Parathyroid adenoma (tissue), 2 donors: ENCODE measurements around the gene FLAD1.
A peak's percentile ranks its signal among the peaks of the same experiment; 100 is the strongest.

Source experiments
- H2AFZ ChIP-seq: fragments of 300-600 bp; sonication (generic); one replicate; pipeline ENCODE4 v1.7.0; 2017; ENCODE audit warnings: antibody characterized with exemption, mild to moderate bottlenecking
- H3K27ac ChIP-seq: fragments of 300-600 bp; sonication (generic); one replicate; pipeline ENCODE4 v1.7.0; 2017
- H3K27me3 ChIP-seq: fragments of 300-600 bp; sonication (generic); one replicate; pipeline ENCODE4 v1.7.0; 2017; ENCODE audit warnings: low read length; ENCODE audit not compliant: control insufficient read depth, insufficient read depth
- H3K36me3 ChIP-seq: fragments of 300-600 bp; sonication (generic); one replicate; pipeline ENCODE4 v1.7.0; 2017; ENCODE audit warnings: low read length; ENCODE audit not compliant: control insufficient read depth, insufficient read depth
- H3K4me1 ChIP-seq: fragments of 300-600 bp; sonication (generic); one replicate; pipeline ENCODE4 v1.7.0; 2017; ENCODE audit warnings: control low read depth
- H3K4me2 ChIP-seq: fragments of 300-600 bp; sonication (generic); one replicate; pipeline ENCODE4 v1.7.0; 2017; ENCODE audit warnings: low read length
- H3K4me3 ChIP-seq: fragments of 300-600 bp; sonication (generic); one replicate; pipeline ENCODE4 v1.7.0; 2017; ENCODE audit warnings: low read depth, low read length
- H3K79me2 ChIP-seq: fragments of 300-600 bp; sonication (generic); one replicate; pipeline ENCODE4 v1.7.0; 2017; ENCODE audit warnings: control low read depth
- H3K9ac ChIP-seq: fragments of 300-600 bp; sonication (generic); one replicate; pipeline ENCODE4 v1.7.0; 2017; ENCODE audit warnings: mild to moderate bottlenecking
- H3K9me3 ChIP-seq: fragments of 300-600 bp; sonication (generic); one replicate; pipeline ENCODE4 v1.7.0; 2017; ENCODE audit warnings: low read length; ENCODE audit not compliant: control insufficient read depth
- TF ChIP-seq, protein P1 (sequence below): fragments of 300-600 bp; sonication (generic); IDR thresholded peaks from one replicate; pipeline ENCODE4 v1.7.0; 2017; ENCODE audit warnings: antibody characterized with exemption, mild to moderate bottlenecking
- donor health status: primary hyperparathyroidism.

Gene FLAD1

DNA sequence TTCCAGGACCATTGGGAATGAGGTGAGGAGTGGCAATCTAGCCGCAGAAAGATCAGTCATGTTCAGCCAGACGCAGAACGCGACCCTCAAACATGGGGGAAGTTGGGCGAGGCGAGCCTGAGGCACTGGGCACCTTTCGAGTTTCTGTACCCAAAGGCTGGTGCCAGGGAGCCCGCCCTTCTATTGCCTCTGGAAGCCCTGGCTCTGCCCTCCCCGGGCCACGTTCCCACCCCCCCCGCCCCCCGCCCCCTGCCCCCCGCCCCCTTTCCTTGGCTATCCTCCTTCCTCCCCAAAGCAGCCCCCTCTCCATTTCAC, 17.2 kb downstream of the FLAD1 start:
- Histone ChIP-seq H3K4me1 (peaks cover 5% of the 10 kb centered on the region), H3K9ac (no peak overlapping the region), H3K27ac (peak overlapping the region; percentile 94)

DNA sequence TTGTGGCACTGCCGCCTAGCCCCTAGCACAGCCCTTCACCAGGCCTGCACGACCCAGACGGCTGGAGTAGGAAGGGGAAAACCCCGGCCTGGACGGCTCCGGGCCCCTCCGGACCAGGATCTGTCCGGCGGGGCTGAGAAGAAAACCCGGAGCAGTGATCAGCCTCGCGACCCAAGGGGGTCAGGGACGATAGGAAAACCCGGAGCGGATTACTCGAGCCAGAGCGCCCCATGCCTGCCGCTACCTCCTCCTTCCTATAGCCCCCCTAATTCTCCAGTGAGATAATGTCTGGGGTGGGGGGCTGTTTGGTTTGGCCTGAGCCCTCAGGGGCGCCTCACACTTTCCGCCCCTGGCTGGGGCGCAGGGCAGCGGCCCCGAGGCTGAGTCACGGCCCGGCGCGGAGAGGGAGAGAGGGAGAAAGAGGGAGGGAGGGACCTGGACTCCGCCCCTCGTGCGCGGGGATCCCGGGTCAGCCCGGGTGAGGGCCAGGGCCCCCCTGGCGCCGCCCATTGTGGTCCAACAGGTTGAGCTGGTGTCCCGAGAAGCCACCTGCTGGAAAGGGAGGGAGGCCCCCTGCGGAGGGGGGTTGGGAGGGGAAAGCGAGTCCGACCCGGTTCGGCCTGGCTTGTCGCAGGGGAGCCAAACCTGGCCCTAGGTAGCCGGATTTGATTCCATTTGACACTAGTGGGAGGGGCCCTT, 17.7 kb downstream of the FLAD1 start:
- Histone ChIP-seq H3K27me3 (no peaks in the 10 kb centered on the region), H3K27ac (peak overlapping the region; percentile 94), H3K4me3 (peak overlapping the region; percentile 95), H2AFZ (peak overlapping the region; percentile 80), H3K79me2 (peaks cover 2% of the 10 kb centered on the region), H3K9ac (peak overlapping the region; percentile 28), H3K4me1 (peaks cover 5% of the 10 kb centered on the region), H3K9me3 (no peaks in the 10 kb centered on the region), H3K36me3 (no peaks in the 10 kb centered on the region), H3K4me2 (peak overlapping the region; percentile 67)
- TF ChIP-seq, protein P1, sequence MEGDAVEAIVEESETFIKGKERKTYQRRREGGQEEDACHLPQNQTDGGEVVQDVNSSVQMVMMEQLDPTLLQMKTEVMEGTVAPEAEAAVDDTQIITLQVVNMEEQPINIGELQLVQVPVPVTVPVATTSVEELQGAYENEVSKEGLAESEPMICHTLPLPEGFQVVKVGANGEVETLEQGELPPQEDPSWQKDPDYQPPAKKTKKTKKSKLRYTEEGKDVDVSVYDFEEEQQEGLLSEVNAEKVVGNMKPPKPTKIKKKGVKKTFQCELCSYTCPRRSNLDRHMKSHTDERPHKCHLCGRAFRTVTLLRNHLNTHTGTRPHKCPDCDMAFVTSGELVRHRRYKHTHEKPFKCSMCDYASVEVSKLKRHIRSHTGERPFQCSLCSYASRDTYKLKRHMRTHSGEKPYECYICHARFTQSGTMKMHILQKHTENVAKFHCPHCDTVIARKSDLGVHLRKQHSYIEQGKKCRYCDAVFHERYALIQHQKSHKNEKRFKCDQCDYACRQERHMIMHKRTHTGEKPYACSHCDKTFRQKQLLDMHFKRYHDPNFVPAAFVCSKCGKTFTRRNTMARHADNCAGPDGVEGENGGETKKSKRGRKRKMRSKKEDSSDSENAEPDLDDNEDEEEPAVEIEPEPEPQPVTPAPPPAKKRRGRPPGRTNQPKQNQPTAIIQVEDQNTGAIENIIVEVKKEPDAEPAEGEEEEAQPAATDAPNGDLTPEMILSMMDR, result no peak

More for the DNA sequence above, 17.2 kb downstream of the FLAD1 start:
- TF ChIP-seq, protein P1, result no peak
- peaks cover 2% of the 10 kb centered on the region for H3K79me2 ChIP-seq
- H2AFZ ChIP-seq, result no peak overlapping the region
- H3K9me3 ChIP-seq, result no peaks in the 10 kb centered on the region
- H3K27me3 ChIP-seq, result no peaks in the 10 kb centered on the region
- H3K36me3 ChIP-seq, result no peaks in the 10 kb centered on the region
- H3K4me3 ChIP-seq, result peak overlapping the region; percentile 95
- peak overlapping the region; percentile 78 for H3K4me2 ChIP-seq

DNA sequence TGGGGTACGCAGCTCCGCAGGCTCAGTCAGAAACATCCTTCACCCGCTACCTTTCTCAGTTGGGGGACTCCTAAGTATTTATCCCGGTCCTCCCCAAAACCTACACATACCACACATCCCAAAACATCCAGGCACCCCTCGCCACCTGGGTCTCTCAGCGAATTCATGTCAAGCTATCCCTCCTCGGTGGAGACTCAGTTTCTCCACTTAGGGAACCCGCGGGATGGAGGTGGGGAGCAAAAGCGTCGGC, 18.2 kb downstream of the FLAD1 start:
- H3K36me3 ChIP-seq, result no peaks in the 10 kb centered on the region
- H3K4me3 ChIP-seq, result peak overlapping the region; percentile 95
- H3K4me1 ChIP-seq, result peaks cover 5% of the 10 kb centered on the region
- H3K9ac ChIP-seq, result peak overlapping the region; percentile 28
- H3K4me2 ChIP-seq, result peak overlapping the region; percentile 67
- TF ChIP-seq, protein P1, result no peak
- peaks cover 2% of the 10 kb centered on the region for H3K79me2 ChIP-seq
- H2AFZ ChIP-seq, result peak overlapping the region; percentile 73
- H3K27ac ChIP-seq, result peak overlapping the region; percentile 94
- H3K27me3 ChIP-seq, result no peaks in the 10 kb centered on the region
- no peaks in the 10 kb centered on the region for H3K9me3 ChIP-seq

DNA sequence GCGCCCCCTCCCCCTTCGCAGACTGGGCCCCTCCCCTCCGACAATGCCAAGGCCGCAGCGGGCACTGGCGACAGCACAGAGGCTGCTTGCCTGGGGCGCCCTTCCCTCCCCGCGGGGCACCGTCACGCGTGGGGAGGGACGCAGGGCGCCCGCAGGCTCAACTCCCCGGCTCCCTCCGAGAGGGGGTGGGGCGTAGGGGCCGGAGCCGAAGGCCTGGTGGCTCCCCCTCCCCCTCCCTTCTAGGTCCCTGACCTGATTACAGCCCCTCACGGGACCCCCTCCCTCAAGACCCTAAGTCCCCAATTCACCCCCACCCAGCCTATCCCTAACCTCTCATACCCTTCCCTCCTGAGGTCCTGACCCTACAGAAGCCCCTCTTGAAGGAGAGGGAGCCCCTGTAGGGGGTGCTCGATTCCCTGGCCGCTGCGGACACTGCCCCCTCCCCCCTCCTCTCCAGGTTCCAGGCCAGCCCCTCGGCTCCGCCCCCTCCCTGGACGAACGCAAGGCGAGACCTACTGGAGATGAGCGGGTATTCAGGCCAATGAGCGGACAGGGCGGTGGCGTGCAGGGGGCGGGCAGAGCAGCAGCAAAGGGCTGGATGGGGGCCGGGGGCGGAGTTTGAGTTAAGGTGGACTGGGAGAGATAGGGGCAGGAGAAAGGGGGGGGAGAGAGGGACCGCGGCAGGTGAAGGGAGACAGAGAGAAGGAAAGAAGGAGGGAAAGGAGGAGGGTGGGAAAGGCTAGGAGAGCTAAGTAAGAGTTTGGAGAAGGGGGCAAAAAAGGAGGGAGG, 18.7 kb downstream of the FLAD1 start:
- Histone ChIP-seq H3K4me3 (peak overlapping the region; percentile 95), H3K4me2 (peak overlapping the region; percentile 67), H3K27me3 (no peaks in the 10 kb centered on the region), H3K27ac (peak overlapping the region; percentile 94), H3K4me1 (peaks cover 5% of the 10 kb centered on the region), H3K36me3 (no peaks in the 10 kb centered on the region), H3K9me3 (no peaks in the 10 kb centered on the region), H3K9ac (peak overlapping the region; percentile 28), H3K79me2 (peaks cover 2% of the 10 kb centered on the region), H2AFZ (peak overlapping the region; percentile 73)
- TF ChIP-seq, protein P1, result peak; percentile 47
